Ovary (tissue), 3 donors: ENCODE measurements around the gene TRPC6.

Source experiments
- EP300 ChIP-seq: sonication (generic); formaldehyde crosslinking; IDR thresholded peaks from one replicate; pipeline ENCODE4 v1.6.1; 2017; ENCODE audit warnings: antibody characterized with exemption
- TF ChIP-seq, protein P1 (sequence below), 3 donors: fragments of 450-650 bp in 2 of 3; fragments of 200-600 bp in 1 of 3; IDR thresholded peaks; one replicate each; pipeline versions ENCODE4 v1.5.1 to v1.8.0; 2016 to 2022; ENCODE audit warnings: antibody characterized with exemption in 3 of 3, mild to moderate bottlenecking in 1 of 3
- donor health status: DM: no; HTN: no; CAD: no.

DNA sequence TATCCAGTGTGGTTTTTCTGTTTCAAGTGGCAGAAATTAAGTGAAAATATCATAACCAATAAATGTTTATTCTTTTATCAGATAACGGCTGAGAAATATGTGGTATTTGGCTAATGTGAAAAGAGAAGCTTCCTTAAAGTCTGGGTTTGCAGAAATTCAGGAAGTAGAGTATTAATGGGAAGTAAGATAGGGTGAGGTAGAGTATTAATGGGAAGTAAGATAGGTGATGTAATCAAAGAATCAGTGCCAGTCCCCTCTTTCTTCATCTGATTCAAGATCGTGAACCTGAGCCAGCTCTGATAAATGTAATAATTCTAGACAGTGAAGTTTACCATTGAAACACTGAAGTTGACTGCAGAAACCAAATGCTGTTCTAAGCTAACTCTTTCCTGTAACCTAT is 30.9 kb downstream of the TRPC6 start:
- TF ChIP-seq, protein P1, sequence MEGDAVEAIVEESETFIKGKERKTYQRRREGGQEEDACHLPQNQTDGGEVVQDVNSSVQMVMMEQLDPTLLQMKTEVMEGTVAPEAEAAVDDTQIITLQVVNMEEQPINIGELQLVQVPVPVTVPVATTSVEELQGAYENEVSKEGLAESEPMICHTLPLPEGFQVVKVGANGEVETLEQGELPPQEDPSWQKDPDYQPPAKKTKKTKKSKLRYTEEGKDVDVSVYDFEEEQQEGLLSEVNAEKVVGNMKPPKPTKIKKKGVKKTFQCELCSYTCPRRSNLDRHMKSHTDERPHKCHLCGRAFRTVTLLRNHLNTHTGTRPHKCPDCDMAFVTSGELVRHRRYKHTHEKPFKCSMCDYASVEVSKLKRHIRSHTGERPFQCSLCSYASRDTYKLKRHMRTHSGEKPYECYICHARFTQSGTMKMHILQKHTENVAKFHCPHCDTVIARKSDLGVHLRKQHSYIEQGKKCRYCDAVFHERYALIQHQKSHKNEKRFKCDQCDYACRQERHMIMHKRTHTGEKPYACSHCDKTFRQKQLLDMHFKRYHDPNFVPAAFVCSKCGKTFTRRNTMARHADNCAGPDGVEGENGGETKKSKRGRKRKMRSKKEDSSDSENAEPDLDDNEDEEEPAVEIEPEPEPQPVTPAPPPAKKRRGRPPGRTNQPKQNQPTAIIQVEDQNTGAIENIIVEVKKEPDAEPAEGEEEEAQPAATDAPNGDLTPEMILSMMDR (IDR thresholded peaks at IDR 0.05), result no peak
- no peak for TF ChIP-seq EP300
